Hepatocyte (in vitro differentiated cells): ENCODE data around the gene PDIA5. TPM values are rescaled to one million over a fixed set of nuclear protein-coding genes. Genes with fewer than 3 reads are reported as not detected.

Source experiments
- DNase-seq: peaks from one replicate; pipeline ENCODE4 v3.0.0-alpha.2; 2016; ENCODE audit warnings: low spot score
- H2AFZ ChIP-seq: fragments of 200-600 bp; sonication (generic); 2 replicates; pipeline ENCODE4 v1.6.0; 2016; ENCODE audit warnings: antibody characterized with exemption, mild to moderate bottlenecking
- H3K27ac ChIP-seq: fragments of 200-600 bp; sonication (generic); 2 replicates; pipeline ENCODE4 v1.5.1; 2016; ENCODE audit warnings: mild to moderate bottlenecking
- H3K27me3 ChIP-seq: fragments of 200-600 bp; sonication (generic); 2 replicates; pipeline ENCODE4 v1.6.1; 2016
- H3K36me3 ChIP-seq: fragments of 200-600 bp; sonication (generic); replicated peaks from 2 replicates; pipeline ENCODE4 v1.5.1; 2016; ENCODE audit warnings: low read depth; ENCODE audit not compliant: insufficient read depth
- H3K4me1 ChIP-seq: fragments of 200-600 bp; sonication (generic); 2 replicates; pipeline ENCODE4 v1.5.1; 2016; ENCODE audit warnings: mild to moderate bottlenecking, moderate library complexity; ENCODE audit not compliant: insufficient read depth
- H3K4me2 ChIP-seq: fragments of 200-600 bp; sonication (generic); 2 replicates; pipeline ENCODE4 v1.6.0; 2016
- H3K4me3 ChIP-seq: fragments of 200-600 bp; sonication (generic); 2 replicates; pipeline ENCODE4 v1.5.1; 2016; ENCODE audit warnings: mild to moderate bottlenecking
- H3K79me2 ChIP-seq: fragments of 200-600 bp; sonication (generic); 2 replicates; pipeline ENCODE4 v1.6.0; 2017; ENCODE audit warnings: mild to moderate bottlenecking
- H3K9me2 ChIP-seq: fragments of 200-600 bp; sonication (generic); replicated peaks from 2 replicates; pipeline ENCODE4 v1.6.0; 2017; ENCODE audit warnings: mild to moderate bottlenecking; ENCODE audit not compliant: insufficient read depth
- H3K9me3 ChIP-seq: fragments of 200-600 bp; sonication (generic); 2 replicates; pipeline ENCODE4 v1.5.1; 2016; ENCODE audit warnings: low read depth, mild to moderate bottlenecking
- H4K20me1 ChIP-seq: fragments of 200-600 bp; sonication (generic); 2 replicates; pipeline ENCODE4 v1.6.0; 2016; ENCODE audit warnings: mild to moderate bottlenecking; ENCODE audit not compliant: insufficient read depth, poor library complexity, severe bottlenecking
- EZH2 ChIP-seq: fragments of 200-600 bp; sonication (generic); IDR thresholded peaks from 2 replicates; pipeline ENCODE4 v1.6.1; 2016; ENCODE audit warnings: antibody characterized with exemption, mild to moderate bottlenecking, borderline replicate concordance
- EZH2phosphoT487 ChIP-seq: fragments of 200-600 bp; sonication (generic); IDR thresholded peaks from one replicate; pipeline ENCODE4 v1.6.1; 2018; ENCODE audit warnings: antibody characterized with exemption, mild to moderate bottlenecking, low read depth, moderate library complexity; ENCODE audit not compliant: unreplicated experiment, severe bottlenecking
- WGBS: methylation state at CpG from one replicate; pipeline ENCODE4 v1.1.6; 2016; ENCODE audit warnings: low lambda C conversion rate; ENCODE audit errors: missing lambda C conversion rate; 5-methylcytosine and 5-hydroxymethylcytosine counted together
- polyA plus RNA-seq: library from polyadenylated mRNA; unstranded; fragments of >200 nt; fragmentation: Nextera tagmentation; extraction: Ambion mirVana; gene quantifications from 2 replicates; pipeline ENCODE4 v1.2.1, GENCODE V29; 2016
- total RNA-seq: library from RNA; depleted of rRNA; stranded (reverse); fragments of >200 nt; gene quantifications from 2 replicates; pipeline ENCODE4 v1.2.3, GENCODE V29; 2014
- TF ChIP-seq, protein P1 (sequence below): fragments of 200-600 bp; sonication (generic); IDR thresholded peaks from 2 replicates; pipeline ENCODE4 v1.5.1; 2016; ENCODE audit warnings: antibody characterized with exemption, mild to moderate bottlenecking; ENCODE audit not compliant: poor library complexity

PDIA5 gene
- total and polyA plus RNA-seq, 2 experiments from 2014 or later = 71.8 to 97.3 TPM

DNA sequence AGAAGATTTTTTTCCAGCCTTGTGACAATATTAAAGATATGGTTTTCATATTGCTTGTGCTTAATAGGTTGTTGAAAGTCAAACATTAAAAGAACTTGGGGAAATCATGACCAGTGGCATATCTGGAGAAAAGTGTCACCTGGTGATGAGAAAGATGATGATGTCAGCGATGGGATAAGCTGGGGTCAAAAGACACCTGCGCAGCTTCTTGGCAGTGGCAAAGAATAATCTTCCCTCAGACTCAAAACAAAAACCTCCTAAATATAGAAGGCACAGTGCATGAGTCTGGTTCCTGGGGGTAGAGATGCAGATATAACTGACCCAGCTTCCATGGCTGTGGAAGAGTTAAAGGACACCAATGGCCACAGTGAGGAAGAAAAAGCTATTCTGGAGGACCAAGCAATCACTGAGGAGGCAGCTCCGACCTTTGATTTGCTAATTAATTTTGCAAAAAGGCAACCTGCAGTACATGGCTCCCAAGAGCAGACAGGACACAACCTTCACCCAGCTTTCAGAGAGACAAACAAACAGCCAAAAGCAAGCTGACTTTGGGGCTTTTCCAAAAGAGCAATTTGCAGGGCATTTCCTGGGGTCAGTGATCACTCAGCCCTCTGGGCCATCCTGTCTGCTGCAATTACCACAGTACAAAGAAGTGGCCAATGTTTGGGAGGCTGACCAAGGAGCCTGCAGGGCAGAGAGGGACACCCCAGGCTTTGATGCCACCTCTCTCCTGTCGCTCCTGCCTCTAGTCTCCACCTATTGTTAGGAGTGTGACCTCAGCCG is 21.7 kb upstream of the PDIA5 start:
- no peak for DNase-seq
- no peaks in the 10 kb centered on the region for H4K20me1 ChIP-seq
- no peaks in the 10 kb centered on the region for H3K9me3 ChIP-seq
- peaks cover 4% of the 10 kb centered on the region for H3K36me3 ChIP-seq
- H3K79me2 ChIP-seq = no peaks in the 10 kb centered on the region
- no peaks in the 10 kb centered on the region for H3K9me2 ChIP-seq
- 76% methylated on average over 5 of the region's 5 CpGs for WGBS
- H2AFZ ChIP-seq = no peak overlapping the region
- H3K27me3 ChIP-seq = no peaks in the 10 kb centered on the region
- H3K4me2 ChIP-seq = no peak overlapping the region
- no peaks in the 10 kb centered on the region for H3K4me1 ChIP-seq
- TF ChIP-seq, protein P1, sequence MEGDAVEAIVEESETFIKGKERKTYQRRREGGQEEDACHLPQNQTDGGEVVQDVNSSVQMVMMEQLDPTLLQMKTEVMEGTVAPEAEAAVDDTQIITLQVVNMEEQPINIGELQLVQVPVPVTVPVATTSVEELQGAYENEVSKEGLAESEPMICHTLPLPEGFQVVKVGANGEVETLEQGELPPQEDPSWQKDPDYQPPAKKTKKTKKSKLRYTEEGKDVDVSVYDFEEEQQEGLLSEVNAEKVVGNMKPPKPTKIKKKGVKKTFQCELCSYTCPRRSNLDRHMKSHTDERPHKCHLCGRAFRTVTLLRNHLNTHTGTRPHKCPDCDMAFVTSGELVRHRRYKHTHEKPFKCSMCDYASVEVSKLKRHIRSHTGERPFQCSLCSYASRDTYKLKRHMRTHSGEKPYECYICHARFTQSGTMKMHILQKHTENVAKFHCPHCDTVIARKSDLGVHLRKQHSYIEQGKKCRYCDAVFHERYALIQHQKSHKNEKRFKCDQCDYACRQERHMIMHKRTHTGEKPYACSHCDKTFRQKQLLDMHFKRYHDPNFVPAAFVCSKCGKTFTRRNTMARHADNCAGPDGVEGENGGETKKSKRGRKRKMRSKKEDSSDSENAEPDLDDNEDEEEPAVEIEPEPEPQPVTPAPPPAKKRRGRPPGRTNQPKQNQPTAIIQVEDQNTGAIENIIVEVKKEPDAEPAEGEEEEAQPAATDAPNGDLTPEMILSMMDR = no peak
- TF ChIP-seq EZH2 (no peak), EZH2phosphoT487 (no peak)
- no peak overlapping the region for H3K4me3 ChIP-seq
- no peak overlapping the region for H3K27ac ChIP-seq

DNA sequence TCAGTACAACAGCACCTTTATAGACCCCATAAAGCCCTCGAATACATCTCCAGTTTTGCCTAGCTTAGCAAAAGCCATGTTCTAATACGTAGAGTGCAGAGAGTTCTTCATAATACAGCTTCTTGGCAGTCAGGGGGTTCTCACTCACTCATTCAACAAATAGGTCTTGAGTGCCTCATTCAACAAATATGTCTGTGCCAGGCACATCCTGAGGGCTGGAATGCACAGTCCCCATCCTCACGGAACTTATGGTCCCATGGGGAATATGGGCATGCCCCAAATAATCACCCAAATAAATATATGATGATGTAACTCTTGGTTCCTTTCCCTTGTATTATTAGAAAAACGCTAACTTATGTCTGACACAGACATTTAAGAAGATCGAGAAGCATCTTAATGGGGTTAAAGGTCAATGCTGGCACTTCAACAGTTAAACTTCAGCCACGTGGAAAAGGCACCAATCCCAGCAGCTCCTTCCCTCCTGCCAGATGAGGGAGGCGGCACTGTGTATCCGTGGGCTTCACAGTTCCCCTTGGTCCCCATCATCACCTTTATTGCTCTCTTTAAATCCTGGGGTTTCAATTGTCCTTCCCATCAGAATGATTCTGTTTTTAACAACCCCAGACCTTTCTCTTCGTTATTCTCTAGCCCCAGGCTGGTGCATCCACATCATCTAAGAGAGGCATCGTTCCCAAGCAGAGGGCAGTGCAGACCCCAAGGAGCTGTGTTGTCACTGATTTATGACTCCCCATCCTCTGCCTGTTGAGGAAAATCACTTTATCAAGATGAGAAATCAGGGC is 20.4 kb upstream of the PDIA5 start:
- Histone ChIP-seq H3K27ac (no peak overlapping the region), H3K9me2 (no peaks in the 10 kb centered on the region), H3K4me2 (no peak overlapping the region), H3K27me3 (no peaks in the 10 kb centered on the region), H4K20me1 (no peaks in the 10 kb centered on the region), H3K79me2 (no peaks in the 10 kb centered on the region), H2AFZ (no peak overlapping the region), H3K4me3 (no peak overlapping the region), H3K36me3 (peaks cover 4% of the 10 kb centered on the region), H3K4me1 (no peaks in the 10 kb centered on the region), H3K9me3 (no peaks in the 10 kb centered on the region)
- no peak for TF ChIP-seq EZH2phosphoT487
- TF ChIP-seq EZH2 = no peak
- TF ChIP-seq, protein P1 = no peak
- 50% methylated on average over 10 of the region's 10 CpGs for whole genome bisulfite sequencing
- DNase-seq = no peak

DNA sequence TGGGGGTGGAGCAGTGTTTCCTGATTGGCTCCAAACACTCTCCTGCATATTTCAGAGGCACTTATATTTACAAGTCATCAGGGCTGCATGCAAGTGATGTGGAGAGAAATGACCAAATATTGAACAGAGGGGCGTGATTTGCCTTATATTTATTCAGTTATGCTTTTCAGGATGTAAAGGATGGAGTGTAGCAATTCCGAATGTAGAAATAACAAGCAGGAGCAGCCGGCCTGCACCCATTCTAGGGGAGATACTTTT is 19.8 kb upstream of the PDIA5 start:
- H4K20me1 ChIP-seq = no peaks in the 10 kb centered on the region
- H3K9me3 ChIP-seq = no peaks in the 10 kb centered on the region
- no peak overlapping the region for H2AFZ ChIP-seq
- no peak for DNase-seq
- 90% methylated on average over 3 of the region's 3 CpGs for WGBS
- H3K79me2 ChIP-seq = no peaks in the 10 kb centered on the region
- no peak overlapping the region for H3K27ac ChIP-seq
- H3K27me3 ChIP-seq = no peaks in the 10 kb centered on the region
- no peak for TF ChIP-seq EZH2
- no peak for TF ChIP-seq EZH2phosphoT487
- TF ChIP-seq, protein P1 = no peak
- no peak overlapping the region for H3K4me3 ChIP-seq
- H3K4me2 ChIP-seq = no peak overlapping the region
- peaks cover 4% of the 10 kb centered on the region for H3K36me3 ChIP-seq
- no peaks in the 10 kb centered on the region for H3K9me2 ChIP-seq
- H3K4me1 ChIP-seq = no peaks in the 10 kb centered on the region
